ENCODE data around the gene CEP170B.
A peak's percentile ranks its signal among the peaks of the same experiment; 100 is the strongest.

DNA sequence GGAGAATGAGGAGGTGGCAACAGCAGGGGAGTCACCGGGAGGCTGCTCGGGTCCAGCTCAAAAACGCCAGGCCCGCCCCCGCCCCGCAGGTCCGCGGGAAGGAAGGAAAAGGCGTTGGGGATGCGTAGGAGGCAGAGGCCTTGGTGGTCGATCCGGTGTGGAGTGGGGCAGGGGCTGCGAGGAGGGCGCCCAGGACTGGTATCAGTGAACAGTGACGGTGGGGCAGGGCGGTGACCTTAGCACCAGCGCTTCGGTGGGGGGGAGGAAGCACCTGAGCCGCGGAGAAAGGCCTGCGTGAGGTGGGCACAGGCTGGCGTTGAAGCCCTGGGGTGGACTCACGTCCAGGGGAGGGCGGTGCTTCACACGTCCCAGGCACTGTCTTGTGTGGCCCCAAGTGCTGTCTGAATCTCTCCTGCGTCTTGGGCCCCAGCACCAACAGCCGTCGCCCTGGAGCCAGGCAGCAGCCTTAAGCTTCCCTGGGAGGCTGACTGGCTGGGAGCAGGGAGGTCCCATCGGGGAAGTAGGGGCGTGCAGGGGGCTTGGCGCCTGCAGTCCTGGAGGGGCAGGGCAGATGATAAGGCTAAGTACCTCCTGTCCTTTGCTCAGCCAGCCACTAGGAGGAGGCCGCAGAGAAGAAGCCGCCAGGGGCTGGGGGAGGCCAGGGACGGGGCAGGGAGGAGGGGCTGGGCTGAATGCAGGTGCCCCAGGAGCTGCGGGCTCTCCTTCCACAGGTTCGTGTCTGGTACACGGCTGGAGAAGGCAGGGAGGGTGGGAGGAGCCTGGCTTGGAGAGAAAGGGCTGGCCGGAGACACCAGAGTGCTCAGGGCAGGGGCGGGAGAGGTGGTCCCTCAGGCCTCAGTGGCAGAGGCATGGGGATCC is 37.7 kb upstream of the CEP170B start:
- TF ChIP-seq ZNF696 (CRISPR knock-in tag; conservative IDR thresholded peaks at IDR 0.05) (no peak), POLR2G (IDR thresholded peaks at IDR 0.05; ENCODE audit: low read depth, low read length) (peak; percentile 56), SRSF1 (IDR thresholded peaks at IDR 0.05; ENCODE audit: low read depth, low read length) (no peak), TCF3 (CRISPR knock-in tag; IDR thresholded peaks at IDR 0.05) (no peak), ZKSCAN1 (IDR thresholded peaks at IDR 0.05; ENCODE audit: low read depth, low read length) (no peak), MED1 (CRISPR knock-in tag; IDR thresholded peaks at IDR 0.05; ENCODE audit: borderline replicate concordance) (no peak), ZNF121 (CRISPR knock-in tag; conservative IDR thresholded peaks at IDR 0.05) (no peak), ZNF274 (IDR thresholded peaks at IDR 0.05; ENCODE audit: borderline replicate concordance, low read depth, low read length) (no peak), ZNF316 (IDR thresholded peaks at IDR 0.05) (no peak)
- TF ChIP-seq, protein P1, sequence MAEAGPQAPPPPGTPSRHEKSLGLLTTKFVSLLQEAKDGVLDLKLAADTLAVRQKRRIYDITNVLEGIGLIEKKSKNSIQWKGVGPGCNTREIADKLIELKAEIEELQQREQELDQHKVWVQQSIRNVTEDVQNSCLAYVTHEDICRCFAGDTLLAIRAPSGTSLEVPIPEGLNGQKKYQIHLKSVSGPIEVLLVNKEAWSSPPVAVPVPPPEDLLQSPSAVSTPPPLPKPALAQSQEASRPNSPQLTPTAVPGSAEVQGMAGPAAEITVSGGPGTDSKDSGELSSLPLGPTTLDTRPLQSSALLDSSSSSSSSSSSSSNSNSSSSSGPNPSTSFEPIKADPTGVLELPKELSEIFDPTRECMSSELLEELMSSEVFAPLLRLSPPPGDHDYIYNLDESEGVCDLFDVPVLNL (CRISPR knock-in tag; IDR thresholded peaks at IDR 0.05; ENCODE audit: low read depth), result no peak
- TF ChIP-seq, protein P2, sequence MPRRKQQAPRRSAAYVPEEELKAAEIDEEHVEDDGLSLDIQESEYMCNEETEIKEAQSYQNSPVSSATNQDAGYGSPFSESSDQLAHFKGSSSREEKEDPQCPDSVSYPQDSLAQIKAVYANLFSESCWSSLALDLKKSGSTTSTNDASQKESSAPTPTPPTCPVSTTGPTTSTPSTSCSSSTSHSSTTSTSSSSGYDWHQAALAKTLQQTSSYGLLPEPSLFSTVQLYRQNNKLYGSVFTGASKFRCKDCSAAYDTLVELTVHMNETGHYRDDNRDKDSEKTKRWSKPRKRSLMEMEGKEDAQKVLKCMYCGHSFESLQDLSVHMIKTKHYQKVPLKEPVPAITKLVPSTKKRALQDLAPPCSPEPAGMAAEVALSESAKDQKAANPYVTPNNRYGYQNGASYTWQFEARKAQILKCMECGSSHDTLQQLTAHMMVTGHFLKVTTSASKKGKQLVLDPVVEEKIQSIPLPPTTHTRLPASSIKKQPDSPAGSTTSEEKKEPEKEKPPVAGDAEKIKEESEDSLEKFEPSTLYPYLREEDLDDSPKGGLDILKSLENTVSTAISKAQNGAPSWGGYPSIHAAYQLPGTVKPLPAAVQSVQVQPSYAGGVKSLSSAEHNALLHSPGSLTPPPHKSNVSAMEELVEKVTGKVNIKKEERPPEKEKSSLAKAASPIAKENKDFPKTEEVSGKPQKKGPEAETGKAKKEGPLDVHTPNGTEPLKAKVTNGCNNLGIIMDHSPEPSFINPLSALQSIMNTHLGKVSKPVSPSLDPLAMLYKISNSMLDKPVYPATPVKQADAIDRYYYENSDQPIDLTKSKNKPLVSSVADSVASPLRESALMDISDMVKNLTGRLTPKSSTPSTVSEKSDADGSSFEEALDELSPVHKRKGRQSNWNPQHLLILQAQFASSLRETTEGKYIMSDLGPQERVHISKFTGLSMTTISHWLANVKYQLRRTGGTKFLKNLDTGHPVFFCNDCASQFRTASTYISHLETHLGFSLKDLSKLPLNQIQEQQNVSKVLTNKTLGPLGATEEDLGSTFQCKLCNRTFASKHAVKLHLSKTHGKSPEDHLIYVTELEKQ (CRISPR knock-in tag; IDR thresholded peaks at IDR 0.05), result no peak
- TF ChIP-seq, protein P3, sequence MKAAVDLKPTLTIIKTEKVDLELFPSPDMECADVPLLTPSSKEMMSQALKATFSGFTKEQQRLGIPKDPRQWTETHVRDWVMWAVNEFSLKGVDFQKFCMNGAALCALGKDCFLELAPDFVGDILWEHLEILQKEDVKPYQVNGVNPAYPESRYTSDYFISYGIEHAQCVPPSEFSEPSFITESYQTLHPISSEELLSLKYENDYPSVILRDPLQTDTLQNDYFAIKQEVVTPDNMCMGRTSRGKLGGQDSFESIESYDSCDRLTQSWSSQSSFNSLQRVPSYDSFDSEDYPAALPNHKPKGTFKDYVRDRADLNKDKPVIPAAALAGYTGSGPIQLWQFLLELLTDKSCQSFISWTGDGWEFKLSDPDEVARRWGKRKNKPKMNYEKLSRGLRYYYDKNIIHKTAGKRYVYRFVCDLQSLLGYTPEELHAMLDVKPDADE (conservative IDR thresholded peaks at IDR 0.05; ENCODE audit: control insufficient read depth, low read depth, low read length), result no peak
- TF ChIP-seq, protein P4, sequence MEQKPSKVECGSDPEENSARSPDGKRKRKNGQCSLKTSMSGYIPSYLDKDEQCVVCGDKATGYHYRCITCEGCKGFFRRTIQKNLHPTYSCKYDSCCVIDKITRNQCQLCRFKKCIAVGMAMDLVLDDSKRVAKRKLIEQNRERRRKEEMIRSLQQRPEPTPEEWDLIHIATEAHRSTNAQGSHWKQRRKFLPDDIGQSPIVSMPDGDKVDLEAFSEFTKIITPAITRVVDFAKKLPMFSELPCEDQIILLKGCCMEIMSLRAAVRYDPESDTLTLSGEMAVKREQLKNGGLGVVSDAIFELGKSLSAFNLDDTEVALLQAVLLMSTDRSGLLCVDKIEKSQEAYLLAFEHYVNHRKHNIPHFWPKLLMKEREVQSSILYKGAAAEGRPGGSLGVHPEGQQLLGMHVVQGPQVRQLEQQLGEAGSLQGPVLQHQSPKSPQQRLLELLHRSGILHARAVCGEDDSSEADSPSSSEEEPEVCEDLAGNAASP (IDR thresholded peaks at IDR 0.05), result no peak

Data from K562 (cell line).